Measurements from ENCODE around the gene EMC6.

DNA sequence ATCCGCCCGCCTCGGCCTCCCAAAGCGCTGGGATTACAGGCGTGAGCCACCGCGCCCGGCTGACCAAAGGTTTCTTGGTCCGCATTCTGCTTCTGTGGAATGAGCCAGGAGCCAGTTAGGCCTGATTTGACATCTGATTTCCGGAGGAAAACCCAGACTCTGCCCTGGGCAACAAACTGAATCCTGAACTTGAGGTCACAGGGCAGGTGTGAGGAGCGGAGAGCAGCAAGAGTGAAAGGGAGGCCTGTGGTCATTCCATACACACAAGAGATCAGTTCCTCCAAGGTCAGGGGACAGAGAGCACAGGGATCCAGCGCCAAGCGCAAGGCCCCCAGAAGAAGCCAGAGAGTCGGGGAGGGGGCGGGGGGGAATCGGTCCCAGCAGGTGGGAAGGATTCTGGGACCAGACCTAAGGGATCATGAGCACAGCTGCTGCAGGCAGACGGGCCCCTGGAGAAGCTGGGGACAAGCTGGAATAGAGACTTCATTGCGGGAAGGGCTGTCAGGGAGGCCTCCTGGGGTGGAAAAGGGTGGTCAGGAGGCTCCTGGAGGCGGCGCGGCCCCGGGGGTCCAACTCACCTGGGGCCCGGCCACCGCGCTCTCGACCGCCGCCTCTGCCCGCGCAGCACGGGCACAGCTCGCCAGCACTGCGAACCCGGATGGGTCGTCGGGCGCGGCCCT, 33.0 kb upstream of the EMC6 start:
- TF ChIP-seq POLR2AphosphoS5 (IDR thresholded peaks at IDR 0.05; ENCODE audit: low read depth, low read length) (no peak), POLR2A (IDR thresholded peaks at IDR 0.05; ENCODE audit: low read depth, low read length) (no peak)

Data from GM12892 (cell line).